HG03064 (cell line): ENCODE results near the gene DHX38.

Experiments
- ATAC-seq: cut with Tn5 transposase; IDR thresholded peaks from one replicate; pipeline ENCODE4 v1.9.1; 2021; ENCODE audit warnings: low read depth; ENCODE audit not compliant: unreplicated experiment

Gene DHX38

GRCh38 chr16:72159801-72160200 is 66.2 kb downstream of the DHX38 start:
- no peak for ATAC-seq

GRCh38 chr16:72162105-72162692 is 68.6 kb downstream of the DHX38 start:
- no peak for ATAC-seq
